ELF-1 (cell line): ENCODE measurements around the gene PPP1R14C.

ENCODE experiments used
- DNase-seq: peaks from one replicate; pipeline ENCODE4 v3.0.0-alpha.2; 2016; ENCODE audit warnings: low read depth, low spot score

PPP1R14C gene

GRCh38 chr6:150194195-150194594 lies 51.4 kb downstream of the PPP1R14C start:
- DNase-seq, result no peak

GRCh38 chr6:150195996-150196417 lies 53.2 kb downstream of the PPP1R14C start:
- DNase-seq, result no peak

DNA sequence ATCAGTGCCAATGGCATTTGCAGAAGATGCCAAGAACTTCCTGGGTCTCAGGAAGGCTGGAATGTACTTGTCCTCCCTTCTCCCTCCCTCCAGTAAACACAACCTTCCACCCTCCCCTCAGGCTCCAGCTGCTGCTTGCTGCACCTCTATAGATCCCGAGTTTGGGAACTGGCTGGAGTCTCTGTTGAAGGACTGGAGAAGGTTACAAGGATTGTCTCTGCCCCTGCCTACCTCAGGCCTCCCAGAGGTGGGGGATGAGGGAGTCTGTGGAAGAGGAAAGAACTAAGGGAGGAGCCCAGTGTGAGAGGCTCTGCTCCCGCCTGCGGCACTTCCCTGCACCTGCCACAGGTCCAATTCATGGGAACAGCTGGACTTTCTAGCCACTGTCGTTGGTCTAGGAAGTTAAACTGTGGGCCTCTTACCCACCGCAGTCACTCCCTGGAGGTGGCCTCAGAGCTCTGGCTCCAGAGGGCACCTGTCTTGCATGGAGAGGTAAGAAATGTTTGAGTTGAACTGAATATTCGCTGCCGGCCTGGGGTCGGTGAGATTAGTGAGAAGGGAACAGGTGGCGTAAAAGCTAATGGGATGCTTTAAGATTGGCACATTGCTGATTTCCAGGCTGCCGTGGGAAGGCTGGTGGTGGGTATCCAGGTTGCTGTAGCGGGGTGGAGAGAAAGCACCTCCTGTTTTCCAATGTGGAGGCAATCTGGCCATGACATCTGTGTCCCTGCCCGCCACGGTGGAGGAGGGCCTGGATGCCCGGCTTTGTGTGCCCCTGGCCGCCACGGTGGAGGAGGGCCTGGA lies 54.3 kb downstream of the PPP1R14C start:
- no peak for DNase-seq

DNA sequence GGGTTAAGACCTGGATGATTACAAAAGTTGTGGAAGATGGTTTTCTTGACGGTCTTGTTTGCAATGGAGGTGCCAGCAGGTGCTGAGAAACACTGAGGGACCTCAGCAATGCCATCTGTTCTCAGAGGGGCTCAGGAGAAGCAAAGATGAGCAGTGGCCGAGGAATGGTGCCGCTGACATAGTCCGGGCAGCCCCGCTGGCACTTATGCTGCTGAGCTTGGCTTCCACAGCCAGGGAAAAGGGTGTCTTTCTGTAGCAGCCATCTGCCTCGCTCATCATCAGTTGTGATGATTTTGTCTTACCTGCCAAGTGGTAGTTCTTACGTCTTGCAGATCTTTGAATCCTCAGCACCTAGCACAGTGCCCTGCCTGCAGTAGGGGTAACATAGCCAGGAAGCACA lies 55.7 kb downstream of the PPP1R14C start:
- DNase-seq, result no peak

- no peak for DNase-seq
These were observed 56.4 kb downstream of the PPP1R14C start for GRCh38 chr6:150199241-150199640.

DNA sequence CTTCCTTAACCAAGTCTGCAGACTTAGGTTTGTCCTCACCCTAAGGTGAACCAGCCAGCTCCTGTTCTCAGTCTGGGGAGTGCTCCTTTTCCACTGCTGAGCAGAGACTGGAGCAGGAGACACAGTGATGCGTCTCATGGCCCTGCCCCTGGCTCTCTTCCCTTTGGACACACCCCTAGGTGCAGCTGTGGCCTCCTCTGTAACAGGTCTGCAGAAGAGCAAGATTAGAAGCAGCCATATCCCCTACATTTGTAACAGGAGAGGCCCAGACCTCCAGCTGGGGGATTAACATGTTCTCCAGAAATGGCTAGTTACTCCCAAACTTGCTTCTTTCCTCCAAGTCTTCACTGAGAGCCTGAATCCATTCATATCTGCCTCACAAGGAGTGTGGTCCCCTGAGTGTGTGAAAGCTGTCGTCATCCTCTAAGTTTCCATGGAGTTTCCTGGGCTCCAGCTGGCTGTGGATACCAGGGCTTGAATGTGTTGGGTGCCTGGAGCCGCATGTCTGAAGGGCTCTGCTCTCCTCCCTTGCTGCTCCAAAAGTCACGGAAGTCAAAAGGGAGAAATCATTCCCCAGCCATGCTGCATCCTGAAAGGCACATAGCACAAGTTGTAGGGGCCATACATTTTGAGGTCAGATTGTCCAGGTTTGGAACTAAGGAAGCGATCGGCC lies 57.7 kb downstream of the PPP1R14C start:
- DNase-seq, result no peak

GRCh38 chr6:150201285-150201684 lies 58.4 kb downstream of the PPP1R14C start:
- DNase-seq, result no peak

GRCh38 chr6:150201772-150202329 lies 59.0 kb downstream of the PPP1R14C start:
- peak; percentile 66 for DNase-seq

GRCh38 chr6:150202404-150202803 lies 59.6 kb downstream of the PPP1R14C start:
- DNase-seq, result no peak

DNA sequence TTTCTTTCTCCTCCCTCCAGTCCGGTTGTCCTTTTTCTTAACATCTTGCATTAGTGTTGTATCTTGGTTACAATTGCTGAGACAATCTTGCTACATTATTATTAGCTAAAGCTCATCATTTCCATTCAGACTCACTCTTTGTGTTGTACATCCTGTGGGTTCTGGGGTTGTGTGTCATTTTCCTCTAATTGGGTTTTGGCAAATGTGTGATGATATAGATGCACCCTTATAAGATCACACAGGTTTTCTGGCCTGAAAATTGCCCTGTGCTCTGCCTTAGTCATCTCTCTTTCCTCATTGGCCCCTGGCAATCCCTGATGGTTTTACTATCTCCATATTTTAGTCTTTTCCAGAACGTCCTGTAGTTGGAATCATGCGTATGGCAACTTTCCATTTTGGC lies 60.1 kb downstream of the PPP1R14C start:
- no peak for DNase-seq

GRCh38 chr6:150203378-150203777 lies 60.5 kb downstream of the PPP1R14C start:
- DNase-seq, result no peak

DNA sequence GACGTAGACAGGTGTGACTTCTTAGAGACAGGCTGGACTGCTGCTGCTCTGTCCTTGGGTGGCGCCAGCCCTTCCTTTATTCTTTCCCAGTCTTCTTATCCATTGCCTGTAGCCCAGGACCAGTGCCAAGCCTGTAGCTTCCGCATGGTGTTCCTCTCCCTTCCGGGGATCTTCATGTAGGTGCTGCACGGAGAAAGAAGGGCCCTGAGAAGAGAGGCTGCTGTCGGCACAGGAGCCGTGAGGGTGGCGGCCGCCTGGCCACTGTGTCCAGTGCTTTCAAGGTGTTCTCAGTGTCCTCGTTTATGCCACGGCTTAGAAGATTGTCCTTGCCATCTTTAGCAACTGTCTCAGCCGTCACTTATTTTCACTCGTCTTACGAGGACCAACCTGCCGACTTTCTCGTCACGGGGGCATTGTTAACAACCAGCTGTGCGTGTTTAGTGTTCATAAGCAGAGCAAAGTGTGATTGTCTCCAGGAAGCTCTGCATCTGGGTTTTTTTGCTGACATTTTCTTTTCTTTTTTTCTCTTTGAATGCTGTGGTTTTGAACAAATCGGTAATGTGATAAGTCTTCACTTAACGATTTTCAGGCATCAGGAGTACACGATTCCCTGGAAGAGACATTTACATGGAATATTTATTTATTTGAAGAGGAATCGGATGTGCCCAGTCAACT lies 61.2 kb downstream of the PPP1R14C start:
- DNase-seq, result no peak

GRCh38 chr6:150204705-150205472 lies 62.0 kb downstream of the PPP1R14C start:
- DNase-seq, result no peak

DNA sequence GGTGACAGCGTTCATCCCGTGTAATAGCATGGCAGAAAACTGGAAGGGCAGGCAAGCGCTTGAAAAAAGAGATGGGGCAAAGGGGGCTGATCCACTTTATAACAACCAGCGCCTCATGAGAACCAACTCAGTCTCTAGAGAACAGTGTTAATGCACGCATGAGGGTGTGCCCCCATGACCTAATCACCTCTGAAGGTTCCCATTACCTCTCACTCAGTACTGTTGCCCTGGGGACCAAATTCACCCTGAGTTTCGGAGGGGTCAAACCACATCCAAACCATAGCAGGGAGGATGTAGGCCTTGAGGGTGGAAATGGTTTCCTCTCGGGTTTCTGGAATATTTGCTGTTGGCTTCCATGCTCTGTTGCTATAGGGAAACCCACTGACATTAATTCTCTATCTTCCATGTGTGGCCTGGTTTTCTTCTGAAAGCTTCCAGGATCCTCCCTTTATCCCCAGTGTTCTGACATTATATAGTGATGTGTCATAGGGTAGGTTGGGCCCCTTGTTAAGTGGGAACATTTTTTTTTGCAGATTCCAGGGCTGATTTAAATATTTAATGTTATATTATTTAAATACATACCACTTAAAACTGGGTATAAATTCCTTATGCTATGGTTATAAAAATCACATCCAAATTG lies 65.2 kb downstream of the PPP1R14C start:
- no peak for DNase-seq

GRCh38 chr6:150208611-150209352 lies 65.9 kb downstream of the PPP1R14C start:
- no peak for DNase-seq

DNA sequence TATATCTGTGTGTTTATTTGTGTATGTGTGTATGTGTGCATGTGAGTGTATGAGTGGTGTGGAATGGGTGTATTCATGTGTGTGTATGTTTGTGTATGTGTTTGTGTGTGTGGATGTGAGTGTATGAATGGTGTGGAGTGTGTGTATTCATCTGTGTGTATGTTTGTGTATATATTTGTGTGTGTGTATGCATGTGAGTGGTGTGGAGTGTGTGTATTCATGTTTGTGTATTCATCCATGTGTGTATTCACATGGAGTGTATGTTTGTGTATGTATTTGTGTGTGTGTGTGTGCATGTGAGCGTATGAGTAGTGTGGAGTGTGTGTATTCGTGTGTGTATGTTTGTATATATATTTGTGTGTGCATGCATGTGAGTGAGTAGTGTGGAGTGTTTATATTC lies 66.6 kb downstream of the PPP1R14C start:
- DNase-seq, result no peak

DNA sequence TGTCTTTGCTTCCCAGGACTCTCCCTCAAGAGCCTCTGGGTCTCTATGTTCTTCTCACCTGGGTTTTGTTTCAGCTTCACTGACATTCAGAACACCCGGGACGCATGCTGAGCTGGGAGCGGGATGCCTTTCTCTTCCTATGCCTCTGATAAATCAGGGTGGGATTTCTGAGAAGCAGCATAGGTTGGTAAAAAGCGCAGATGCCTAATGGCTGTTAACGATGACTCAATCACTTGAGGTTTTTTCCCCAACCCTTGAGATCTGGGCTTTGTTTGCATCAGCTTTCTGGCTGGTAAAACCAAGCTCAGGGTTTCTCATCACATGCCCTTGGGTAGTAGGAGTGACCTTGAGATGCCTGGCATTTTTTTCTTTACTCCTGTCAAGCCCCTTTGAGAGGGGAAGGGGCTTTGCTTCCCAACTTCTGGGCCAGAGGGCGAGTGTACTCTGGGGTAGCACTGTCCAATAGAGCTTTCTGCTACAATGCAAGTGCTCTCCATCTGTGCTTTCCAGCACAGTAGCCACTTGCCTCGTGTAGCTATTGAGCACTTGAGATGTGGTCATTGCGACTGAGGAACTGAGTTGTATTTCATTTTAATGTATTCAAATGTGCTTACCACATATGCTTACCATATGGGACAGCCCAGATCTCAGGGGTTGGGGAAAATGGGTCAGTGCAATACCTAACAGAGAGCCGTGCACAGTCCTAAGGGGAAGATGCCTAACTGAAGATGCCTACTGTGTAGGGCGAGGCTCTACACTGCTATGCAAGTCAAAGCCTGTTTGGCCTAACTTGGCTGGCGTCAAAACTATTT lies 69.1 kb downstream of the PPP1R14C start:
- DNase-seq, result no peak

- DNase-seq, result no peak
These were observed 69.9 kb downstream of the PPP1R14C start for GRCh38 chr6:150212778-150213177.

GRCh38 chr6:150213301-150213700 lies 70.5 kb downstream of the PPP1R14C start:
- DNase-seq, result no peak
